K562 (cell line): Measurements from ENCODE around the gene FOSL1. TPM values are rescaled to one million over a fixed set of nuclear protein-coding genes. Genes with fewer than 3 reads are reported as not detected.

ENCODE experiments used
- ADNP ChIP-seq: fragments of 200-800 bp; sonication (Bioruptor generic); IDR thresholded peaks from 2 replicates; pipeline ENCODE4 v1.6.1; 2016; ENCODE audit warnings: missing genetic modification characterization, missing compliant biosample characterization
- ATF7 ChIP-seq: fragments of 450-650 bp; IDR thresholded peaks from 2 replicates; pipeline ENCODE4 v1.7.1; 2014; ENCODE audit warnings: mild to moderate bottlenecking, moderate library complexity
- CHD4 ChIP-seq: fragments of 200-600 bp; sonication (generic); IDR thresholded peaks from 3 replicates; pipeline ENCODE4 v1.6.1; 2012; ENCODE audit warnings: low read depth, mild to moderate bottlenecking, mixed read lengths, low read length, inconsistent platforms; ENCODE audit not compliant: insufficient read depth, insufficient replicate concordance, poor library complexity, severe bottlenecking
- DACH1 ChIP-seq: fragments of 450-650 bp; IDR thresholded peaks from 2 replicates; pipeline ENCODE4 v1.6.1; 2018; ENCODE audit not compliant: partially characterized antibody
- ESRRB ChIP-seq: fragments of 250-450 bp; sonication (Bioruptor Pico); IDR thresholded peaks from 2 replicates; pipeline ENCODE4 v1.5.0; 2020; ENCODE audit warnings: mild to moderate bottlenecking, moderate library complexity, borderline replicate concordance
- KLF1 ChIP-seq: fragments of 450-650 bp; IDR thresholded peaks from 2 replicates; pipeline ENCODE4 v1.6.1; 2016; ENCODE audit warnings: missing genetic modification characterization, missing compliant biosample characterization
- MYC ChIP-seq, 2 experiments: fragments of 250-450 bp in 1 of 2; sonication (Bioruptor Pico) in 1 of 2; IDR thresholded peaks; 2 replicates each; pipeline versions ENCODE4 v1.5.1 to v1.6.1; 2012 to 2021; ENCODE audit warnings: low read depth in 2 of 2, borderline replicate concordance in 1 of 2, improper control_type of control experiment in 1 of 2, low read length in 1 of 2, mild to moderate bottlenecking in 1 of 2, moderate library complexity in 1 of 2
- NR3C1 ChIP-seq: sonication (generic); formaldehyde crosslinking; IDR thresholded peaks from 2 replicates; pipeline ENCODE4 v1.8.1; 2022; ENCODE audit warnings: missing genetic modification reagents
- PCBP1 ChIP-seq: fragments of 200-400 bp; formaldehyde crosslinking; IDR thresholded peaks from 2 replicates; pipeline ENCODE4 v1.6.1; 2018; ENCODE audit warnings: mild to moderate bottlenecking, low read depth, low read length; ENCODE audit not compliant: poor library complexity, severe bottlenecking
- PHF21A ChIP-seq: fragments of 450-650 bp; IDR thresholded peaks from 2 replicates; pipeline ENCODE4 v1.6.1; 2017; ENCODE audit warnings: low read depth, borderline replicate concordance
- PYGO2 ChIP-seq: fragments of 450-650 bp; IDR thresholded peaks from 2 replicates; pipeline ENCODE4 v1.6.1; 2016; ENCODE audit warnings: mild to moderate bottlenecking, missing genetic modification characterization, moderate library complexity, missing compliant biosample characterization
- RBBP5 ChIP-seq: fragments of 200-600 bp; sonication (generic); IDR thresholded peaks from 2 replicates; pipeline ENCODE4 v1.6.1; 2012; ENCODE audit warnings: borderline replicate concordance, mild to moderate bottlenecking, low read length, control low read depth, inconsistent platforms; ENCODE audit not compliant: insufficient read depth, poor library complexity, severe bottlenecking
- RCOR1 ChIP-seq, 2 experiments: IDR thresholded peaks; 2 replicates each; pipeline ENCODE4 v1.6.1; 2012; ENCODE audit warnings: low read depth in 2 of 2, low read length in 2 of 2, borderline replicate concordance in 1 of 2, improper control_type of control experiment in 1 of 2
- SMARCA5 ChIP-seq: fragments of 450-650 bp; IDR thresholded peaks from 2 replicates; pipeline ENCODE4 v1.6.1; 2016
- TEAD2 ChIP-seq: fragments of 450-650 bp; IDR thresholded peaks from 2 replicates; pipeline ENCODE4 v1.6.1; 2016; ENCODE audit warnings: missing genetic modification characterization, control low read depth, missing compliant biosample characterization
- TGIF2 ChIP-seq: sonication (generic); formaldehyde crosslinking; IDR thresholded peaks from 2 replicates; pipeline ENCODE4 v1.8.1; 2022; ENCODE audit warnings: mild to moderate bottlenecking, missing genetic modification reagents, moderate library complexity
- ZNF668 ChIP-seq: fragments of 250-450 bp; sonication (Bioruptor Pico); IDR thresholded peaks from 2 replicates; pipeline ENCODE4 v1.8.0; 2022; ENCODE audit warnings: mild to moderate bottlenecking, inconsistent platforms
- polyA plus RNA-seq, 8 experiments: library from polyadenylated mRNA; depleted of rRNA in 4 of 8; stranded (reverse) in 5 of 8; unstranded in 3 of 8; fragments of >200 nt; fragmentation: Nextera tagmentation in 2 of 8; fragmentation: Illumina TruSeq in 1 of 8; extraction: Ambion mirVana in 2 of 8; extraction: Trizol in 1 of 8; gene quantifications; 2 replicates each; pipeline versions ENCODE4 v1.2.1 to v1.2.3, GENCODE V29; 2011 to 2014; ENCODE audit warnings: inconsistent platforms in 1 of 8, missing spikeins in 1 of 8
- total RNA-seq, 7 experiments: library from RNA; depleted of rRNA in 6 of 7; stranded (reverse); fragments of >200 nt in 6 of 7; fragmentation: Illumina TruSeq in 2 of 7; extraction: Trizol in 2 of 7; gene quantifications; 2 replicates each; pipeline versions ENCODE4 v1.2.1 to v1.2.3, GENCODE V29; 2011 to 2021; ENCODE audit warnings: low replicate concordance in 1 of 7
- TF ChIP-seq, protein P1 (sequence below), 2 experiments: IDR thresholded peaks in 1 of 2; conservative IDR thresholded peaks in 1 of 2; 2 replicates each; pipeline ENCODE4 v1.6.1; 2016; ENCODE audit warnings: low read depth in 2 of 2, mild to moderate bottlenecking in 1 of 2, missing compliant biosample characterization in 1 of 2, missing genetic modification characterization in 1 of 2, moderate library complexity in 1 of 2
- TF ChIP-seq, protein P2 (sequence below): fragments of 200-800 bp; sonication (Bioruptor generic); IDR thresholded peaks from 2 replicates; pipeline ENCODE4 v1.6.1; 2017; ENCODE audit warnings: missing genetic modification characterization, missing compliant biosample characterization
- TF ChIP-seq, protein P3 (sequence below): fragments of 250-450 bp; sonication (Bioruptor Pico); IDR thresholded peaks from 2 replicates; pipeline ENCODE4 v1.5.1; 2021; ENCODE audit warnings: mild to moderate bottlenecking

Gene FOSL1
- total and polyA plus RNA-seq, 9 of the 15 experiments (the other 6 are each of a cell fraction or from before 2014, with no cell fraction given) = 3.5 to 39.6 (median 10.0) TPM

DNA sequence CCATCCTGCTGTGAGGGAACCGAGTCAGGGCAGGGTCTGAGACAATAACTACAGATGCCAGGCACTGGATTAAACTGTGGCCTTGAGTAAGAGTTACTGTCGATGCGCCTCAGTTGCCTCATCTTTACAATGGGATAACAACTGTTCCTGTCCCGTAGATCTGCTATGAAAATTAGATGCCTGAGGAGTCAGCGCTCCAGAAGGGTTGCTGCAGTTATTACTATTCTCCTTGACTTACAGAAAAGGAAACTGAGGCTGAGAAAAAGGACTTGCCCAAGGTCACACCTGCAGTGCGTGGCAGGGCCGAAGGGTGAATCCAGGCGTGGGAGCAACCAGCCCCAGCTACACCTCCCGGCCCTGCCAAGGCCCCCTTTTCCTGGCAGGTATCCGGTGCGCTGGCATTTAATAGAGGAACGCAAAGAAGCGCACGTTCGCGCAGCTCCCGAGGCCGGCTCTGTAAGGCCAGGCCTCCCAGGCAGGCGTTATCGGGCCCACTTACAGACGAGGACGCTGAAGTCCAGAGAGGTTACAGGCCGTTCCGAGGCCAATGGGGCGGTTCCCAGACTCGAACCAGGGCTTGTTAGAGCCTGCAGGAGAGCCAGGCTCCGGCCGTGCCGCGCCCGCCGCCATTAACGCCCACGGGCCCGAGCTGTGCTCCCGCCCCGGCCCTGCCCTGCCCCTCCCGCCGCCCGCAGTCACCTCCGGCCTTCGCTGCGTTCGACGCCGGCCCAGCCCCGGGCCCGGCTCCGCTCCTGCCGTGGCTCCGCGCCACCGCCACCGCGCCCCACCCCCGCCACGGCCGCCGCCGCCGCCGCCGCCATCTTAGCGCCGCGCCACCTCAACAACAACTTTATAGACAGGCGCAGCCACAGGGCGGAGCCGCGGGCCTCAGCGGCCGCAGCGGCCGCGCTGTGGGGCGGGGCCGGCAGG lies 18.3 kb upstream of the FOSL1 start, which contains the start of gene C11orf68 (continued):
- TF ChIP-seq MYC (IDR thresholded peaks at IDR 0.05; ENCODE audit: low read depth, low read length) (no peak), MYC (CRISPR knock-in tag; IDR thresholded peaks at IDR 0.05; ENCODE audit: borderline replicate concordance, low read depth) (no peak), PCBP1 (peak; percentile 28), DACH1 (no peak), ESRRB (no peak), ZNF668 (CRISPR knock-in tag) (no peak), CHD4 (no peak), ATF7 (no peak), TEAD2 (tag) (no peak), ADNP (tag) (peak; percentile 71; the same call in 1 of the 2 replicates), NR3C1 (CRISPR knock-in tag) (no peak), TGIF2 (CRISPR knock-in tag) (no peak; the same call in 1 of the 2 replicates), RBBP5 (peak; percentile 35), PHF21A (no peak), RCOR1 (IDR thresholded peaks at IDR 0.05; ENCODE audit: borderline replicate concordance in 1 of 2, low read depth in 2 of 2, low read length in 2 of 2) (peak in 1 of 2 experiments; percentile 55; a peak in 3 of 4 replicates), KLF1 (tag) (no peak), SMARCA5 (0 out of 2 replicates have a peak, but pooled peaks have one; percentile 29), PYGO2 (no peak)
- TF ChIP-seq, protein P1, sequence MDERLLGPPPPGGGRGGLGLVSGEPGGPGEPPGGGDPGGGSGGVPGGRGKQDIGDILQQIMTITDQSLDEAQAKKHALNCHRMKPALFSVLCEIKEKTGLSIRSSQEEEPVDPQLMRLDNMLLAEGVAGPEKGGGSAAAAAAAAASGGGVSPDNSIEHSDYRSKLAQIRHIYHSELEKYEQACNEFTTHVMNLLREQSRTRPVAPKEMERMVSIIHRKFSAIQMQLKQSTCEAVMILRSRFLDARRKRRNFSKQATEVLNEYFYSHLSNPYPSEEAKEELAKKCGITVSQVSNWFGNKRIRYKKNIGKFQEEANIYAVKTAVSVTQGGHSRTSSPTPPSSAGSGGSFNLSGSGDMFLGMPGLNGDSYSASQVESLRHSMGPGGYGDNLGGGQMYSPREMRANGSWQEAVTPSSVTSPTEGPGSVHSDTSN (CRISPR knock-in tag; IDR thresholded peaks at IDR 0.05; ENCODE audit: low read depth) = no peak
- TF ChIP-seq, protein P1 (tag; conservative IDR thresholded peaks at IDR 0.05; ENCODE audit: low read depth) = no peak
- TF ChIP-seq, protein P2, sequence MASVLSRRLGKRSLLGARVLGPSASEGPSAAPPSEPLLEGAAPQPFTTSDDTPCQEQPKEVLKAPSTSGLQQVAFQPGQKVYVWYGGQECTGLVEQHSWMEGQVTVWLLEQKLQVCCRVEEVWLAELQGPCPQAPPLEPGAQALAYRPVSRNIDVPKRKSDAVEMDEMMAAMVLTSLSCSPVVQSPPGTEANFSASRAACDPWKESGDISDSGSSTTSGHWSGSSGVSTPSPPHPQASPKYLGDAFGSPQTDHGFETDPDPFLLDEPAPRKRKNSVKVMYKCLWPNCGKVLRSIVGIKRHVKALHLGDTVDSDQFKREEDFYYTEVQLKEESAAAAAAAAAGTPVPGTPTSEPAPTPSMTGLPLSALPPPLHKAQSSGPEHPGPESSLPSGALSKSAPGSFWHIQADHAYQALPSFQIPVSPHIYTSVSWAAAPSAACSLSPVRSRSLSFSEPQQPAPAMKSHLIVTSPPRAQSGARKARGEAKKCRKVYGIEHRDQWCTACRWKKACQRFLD = no peak
- TF ChIP-seq, protein P3, sequence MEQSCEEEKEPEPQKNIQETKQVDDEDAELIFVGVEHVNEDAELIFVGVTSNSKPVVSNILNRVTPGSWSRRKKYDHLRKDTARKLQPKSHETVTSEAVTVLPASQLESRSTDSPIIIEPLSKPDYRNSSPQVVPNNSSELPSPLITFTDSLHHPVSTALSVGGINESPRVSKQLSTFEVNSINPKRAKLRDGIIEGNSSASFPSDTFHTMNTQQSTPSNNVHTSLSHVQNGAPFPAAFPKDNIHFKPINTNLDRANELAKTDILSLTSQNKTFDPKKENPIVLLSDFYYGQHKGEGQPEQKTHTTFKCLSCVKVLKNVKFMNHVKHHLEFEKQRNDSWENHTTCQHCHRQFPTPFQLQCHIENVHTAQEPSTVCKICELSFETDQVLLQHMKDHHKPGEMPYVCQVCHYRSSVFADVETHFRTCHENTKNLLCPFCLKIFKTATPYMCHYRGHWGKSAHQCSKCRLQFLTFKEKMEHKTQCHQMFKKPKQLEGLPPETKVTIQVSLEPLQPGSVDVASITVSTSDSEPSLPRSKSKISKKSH (CRISPR knock-in tag) = no peak
